Measurements from ENCODE around the gene EHF. TPM values are rescaled to one million over a fixed set of nuclear protein-coding genes. Genes with fewer than 3 reads are reported as not detected.

EHF gene
- total RNA-seq, 1 donor from 2014 or later: not detected

DNA sequence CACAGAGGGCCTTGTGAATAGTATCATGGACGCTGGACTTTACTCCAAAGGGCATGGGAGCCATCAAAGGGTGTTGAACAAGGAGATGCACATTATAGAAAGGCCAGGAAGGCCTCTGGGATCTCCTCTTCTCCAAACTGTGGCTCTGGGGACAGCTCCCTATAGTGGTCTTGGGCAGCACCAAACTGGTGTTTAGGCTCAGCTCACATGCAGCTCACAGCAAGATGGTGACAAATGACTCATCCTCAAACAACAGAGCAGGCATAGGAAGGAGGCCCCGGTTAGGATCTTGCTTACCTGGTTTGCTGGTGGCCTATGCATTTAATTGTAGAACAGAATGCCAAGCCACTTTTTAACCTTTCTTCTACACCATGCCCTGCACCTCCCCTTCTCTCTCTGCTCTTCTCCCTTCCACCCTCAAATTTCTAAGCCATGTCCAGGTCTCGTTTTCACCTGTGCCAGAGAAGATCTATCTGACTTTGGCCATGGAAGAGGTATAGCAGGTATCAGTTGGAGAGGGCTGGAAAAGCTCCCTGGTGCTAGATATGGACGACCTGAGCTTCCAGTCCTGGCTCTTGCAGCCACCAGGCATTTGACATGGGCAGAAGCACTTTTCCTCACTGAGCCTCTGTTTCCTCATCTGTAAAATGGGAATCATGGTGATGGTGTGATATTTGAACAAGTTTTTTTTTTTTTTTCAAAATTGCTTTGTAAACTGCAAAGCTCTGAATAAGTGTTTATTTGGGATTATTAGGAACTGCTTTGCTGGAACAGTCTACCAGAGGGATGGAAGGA is 14.4 kb upstream of the EHF start:
- Mint-ChIP-seq H3K4me1 (no peaks in the 10 kb centered on the region), H3K27ac (no peak overlapping the region), H3K27me3 (peaks cover 13% of the 10 kb centered on the region), H3K36me3 (ENCODE audit: low read depth) (no peaks in the 10 kb centered on the region), H3K4me3 (no peak overlapping the region), H3K9me3 (no peaks in the 10 kb centered on the region)
- DNase-seq: no peak
- intact Hi-C loops (cut with micrococcal nuclease): no loop called here

DNA sequence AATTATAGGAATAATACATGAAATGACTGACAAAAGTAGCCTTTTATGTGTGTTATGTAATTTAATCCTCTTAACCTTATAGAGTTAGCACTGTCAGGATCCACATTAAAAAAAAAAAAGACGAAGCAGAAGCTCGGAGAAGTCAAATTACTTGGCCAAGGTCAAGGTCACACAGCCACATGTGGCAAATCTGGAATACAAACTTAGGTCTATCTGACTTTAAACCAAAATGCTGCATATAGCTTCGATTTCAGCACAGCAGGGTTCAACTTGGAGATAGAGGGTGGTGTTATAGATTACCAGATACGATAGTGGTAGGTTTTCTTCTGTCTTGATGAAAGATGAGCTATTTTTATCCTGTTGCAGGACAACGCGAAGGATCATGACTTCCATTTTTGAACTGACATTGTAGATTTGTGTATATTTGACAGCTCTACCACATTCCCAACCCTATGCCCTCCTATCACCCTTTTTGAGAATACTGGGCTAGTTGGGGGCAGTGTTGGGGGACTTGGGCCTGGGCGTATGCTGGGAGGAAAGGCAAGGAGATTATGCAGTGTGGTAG is 11.6 kb upstream of the EHF start:
- intact Hi-C loops (cut with micrococcal nuclease): no loop called here

GRCh38 chr11:34609850-34610249 is 11.0 kb upstream of the EHF start:
- no peaks in the 10 kb centered on the region for H3K9me3 Mint-ChIP-seq
- no peak overlapping the region for H3K4me3 Mint-ChIP-seq
- H3K36me3 Mint-ChIP-seq (ENCODE audit: low read depth): no peaks in the 10 kb centered on the region
- no peak overlapping the region for H3K27ac Mint-ChIP-seq
- DNase-seq: no peak
- intact Hi-C loops (cut with micrococcal nuclease): no loop called here
- H3K27me3 Mint-ChIP-seq: peaks cover 29% of the 10 kb centered on the region
- H3K4me1 Mint-ChIP-seq: peaks cover 4% of the 10 kb centered on the region

More for the DNA sequence above, 11.6 kb upstream of the EHF start:
- H3K4me3 Mint-ChIP-seq: no peak overlapping the region
- H3K27me3 Mint-ChIP-seq: peaks cover 26% of the 10 kb centered on the region
- H3K27ac Mint-ChIP-seq: no peak overlapping the region
- H3K9me3 Mint-ChIP-seq: no peaks in the 10 kb centered on the region
- peaks cover 4% of the 10 kb centered on the region for H3K4me1 Mint-ChIP-seq
- no peak for DNase-seq
- no peaks in the 10 kb centered on the region for H3K36me3 Mint-ChIP-seq (ENCODE audit: low read depth)

GRCh38 chr11:34610324-34611041 is 10.4 kb upstream of the EHF start:
- Mint-ChIP-seq H3K27me3 (peaks cover 29% of the 10 kb centered on the region), H3K27ac (no peak overlapping the region), H3K9me3 (no peaks in the 10 kb centered on the region), H3K4me3 (no peak overlapping the region), H3K4me1 (peaks cover 4% of the 10 kb centered on the region), H3K36me3 (ENCODE audit: low read depth) (no peaks in the 10 kb centered on the region)
- intact Hi-C loops (cut with micrococcal nuclease): no loop called here
- DNase-seq: no peak

- Mint-ChIP-seq H3K4me3 (no peak overlapping the region), H3K9me3 (no peaks in the 10 kb centered on the region), H3K27ac (no peak overlapping the region), H3K36me3 (ENCODE audit: low read depth) (no peaks in the 10 kb centered on the region), H3K27me3 (peaks cover 27% of the 10 kb centered on the region), H3K4me1 (peaks cover 4% of the 10 kb centered on the region)
- DNase-seq: no peak
- intact Hi-C loops (cut with micrococcal nuclease): no loop called here
Observed at GRCh38 chr11:34613015-34613414, 7.9 kb upstream of the EHF start.

DNA sequence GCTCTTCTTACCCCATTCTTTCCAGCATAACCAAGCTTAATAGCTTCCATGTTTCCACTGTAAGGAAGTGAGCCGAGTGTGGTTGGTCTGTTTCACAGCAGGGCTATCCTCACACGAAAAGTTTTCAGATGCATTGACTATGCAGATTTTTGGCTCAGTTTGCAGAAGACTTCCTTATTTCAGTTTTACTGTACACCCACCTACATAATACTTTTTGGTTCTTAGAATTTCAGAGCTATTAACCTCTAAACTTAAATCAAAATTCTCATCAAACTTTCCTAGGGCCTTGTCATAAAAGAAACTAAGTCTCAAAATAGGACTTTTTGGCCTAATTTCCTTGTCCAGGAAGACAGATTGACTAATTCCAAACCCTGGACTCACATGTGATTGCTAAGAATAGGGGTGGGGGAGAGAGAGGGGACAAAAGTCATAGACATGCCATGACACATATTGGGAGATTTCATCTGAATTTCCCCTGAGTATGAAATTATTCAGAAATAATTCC is 7.3 kb upstream of the EHF start:
- Mint-ChIP-seq H3K4me3 (no peak overlapping the region), H3K27me3 (peaks cover 30% of the 10 kb centered on the region), H3K9me3 (no peaks in the 10 kb centered on the region), H3K36me3 (ENCODE audit: low read depth) (no peaks in the 10 kb centered on the region), H3K27ac (no peak overlapping the region), H3K4me1 (peaks cover 4% of the 10 kb centered on the region)
- intact Hi-C loops (cut with micrococcal nuclease): no loop called here
- no peak for DNase-seq

GRCh38 chr11:34614344-34615104 is 6.4 kb upstream of the EHF start:
- Mint-ChIP-seq H3K27me3 (peaks cover 30% of the 10 kb centered on the region), H3K36me3 (ENCODE audit: low read depth) (no peaks in the 10 kb centered on the region), H3K27ac (no peak overlapping the region), H3K4me1 (peaks cover 4% of the 10 kb centered on the region), H3K4me3 (no peak overlapping the region), H3K9me3 (no peaks in the 10 kb centered on the region)
- intact Hi-C loops (cut with micrococcal nuclease): no loop called here
- DNase-seq: no peak

DNA sequence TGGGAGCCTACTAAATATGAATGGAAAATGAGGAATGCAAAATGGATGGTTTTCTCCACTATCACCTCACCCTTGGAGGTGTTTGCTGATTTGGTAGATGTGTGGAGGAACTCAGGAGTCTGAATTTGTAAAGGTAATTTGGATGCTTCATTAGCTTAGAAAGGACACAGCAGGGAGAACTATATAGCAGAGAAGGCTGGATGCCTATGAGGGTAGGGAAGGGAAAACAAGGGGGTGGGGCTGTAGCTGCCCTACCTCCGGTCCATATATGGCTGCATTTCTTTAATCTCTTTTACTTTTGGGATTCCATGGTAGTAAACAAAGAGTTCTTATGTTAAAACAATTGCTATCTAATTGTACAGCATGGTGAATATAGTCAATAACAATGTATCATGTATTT is 4.8 kb upstream of the EHF start:
- DNase-seq: no peak
- H3K9me3 Mint-ChIP-seq: no peaks in the 10 kb centered on the region
- H3K4me1 Mint-ChIP-seq: peaks cover 4% of the 10 kb centered on the region
- intact Hi-C loops (cut with micrococcal nuclease): no loop called here
- H3K27me3 Mint-ChIP-seq: peaks cover 34% of the 10 kb centered on the region
- H3K27ac Mint-ChIP-seq: no peak overlapping the region
- no peaks in the 10 kb centered on the region for H3K36me3 Mint-ChIP-seq (ENCODE audit: low read depth)
- no peak overlapping the region for H3K4me3 Mint-ChIP-seq

DNA sequence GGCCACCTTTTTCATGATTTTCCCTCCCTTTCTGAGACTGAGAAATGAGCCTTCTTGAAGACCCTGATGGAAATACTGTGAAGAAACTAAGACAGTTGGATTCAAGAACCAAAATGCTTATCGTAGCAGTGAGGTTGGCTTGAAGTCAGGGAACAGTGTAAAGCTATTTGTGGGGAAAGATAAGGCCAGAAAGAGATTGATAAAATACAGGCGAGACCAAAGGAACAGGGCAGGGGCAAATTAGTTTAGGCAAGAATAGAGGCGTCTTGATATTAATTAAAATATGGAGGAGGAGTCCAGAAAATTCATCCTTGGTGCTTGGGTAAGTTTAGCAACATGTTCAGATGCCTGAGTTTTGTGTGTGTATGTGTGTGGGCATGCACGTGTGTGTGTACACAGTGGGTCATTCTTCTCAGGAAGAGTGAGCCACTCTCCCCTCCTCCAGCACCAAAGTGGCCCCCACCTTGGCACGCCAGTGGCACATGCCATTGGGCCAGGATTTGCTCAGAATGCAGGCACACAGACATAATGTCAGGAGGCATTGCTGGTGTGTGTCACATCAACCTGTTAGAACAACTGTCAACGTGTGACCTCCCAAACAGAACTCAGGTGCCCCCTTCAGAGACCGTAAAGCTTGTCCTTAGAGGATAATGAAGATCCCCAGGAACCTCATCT is 3.9 kb upstream of the EHF start:
- Mint-ChIP-seq H3K27ac (no peak overlapping the region), H3K9me3 (no peaks in the 10 kb centered on the region), H3K27me3 (peaks cover 33% of the 10 kb centered on the region), H3K4me3 (no peak overlapping the region), H3K36me3 (ENCODE audit: low read depth) (no peaks in the 10 kb centered on the region), H3K4me1 (peaks cover 4% of the 10 kb centered on the region)
- intact Hi-C loops (cut with micrococcal nuclease): no loop called here
- no peak for DNase-seq

DNA sequence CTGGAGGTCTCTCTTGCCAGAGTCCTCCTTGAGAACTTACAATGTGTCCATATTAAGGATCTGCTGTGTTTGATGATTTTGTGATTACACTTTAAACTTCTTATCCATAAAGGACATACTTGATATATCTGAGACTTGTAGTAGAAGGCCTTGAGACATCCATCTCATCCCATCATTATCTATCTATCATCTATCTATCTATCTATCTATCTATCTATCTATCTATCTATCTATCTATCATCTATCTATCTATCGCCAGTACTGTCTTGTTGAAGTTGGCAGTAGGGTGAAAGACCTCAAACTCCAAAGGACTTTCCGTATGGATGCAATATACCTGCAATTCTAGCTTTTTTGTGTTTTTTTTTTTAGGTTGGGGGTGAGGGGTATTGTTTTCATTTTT is 2.5 kb upstream of the EHF start:
- no peak overlapping the region for H3K27ac Mint-ChIP-seq
- H3K36me3 Mint-ChIP-seq (ENCODE audit: low read depth): no peaks in the 10 kb centered on the region

DNA sequence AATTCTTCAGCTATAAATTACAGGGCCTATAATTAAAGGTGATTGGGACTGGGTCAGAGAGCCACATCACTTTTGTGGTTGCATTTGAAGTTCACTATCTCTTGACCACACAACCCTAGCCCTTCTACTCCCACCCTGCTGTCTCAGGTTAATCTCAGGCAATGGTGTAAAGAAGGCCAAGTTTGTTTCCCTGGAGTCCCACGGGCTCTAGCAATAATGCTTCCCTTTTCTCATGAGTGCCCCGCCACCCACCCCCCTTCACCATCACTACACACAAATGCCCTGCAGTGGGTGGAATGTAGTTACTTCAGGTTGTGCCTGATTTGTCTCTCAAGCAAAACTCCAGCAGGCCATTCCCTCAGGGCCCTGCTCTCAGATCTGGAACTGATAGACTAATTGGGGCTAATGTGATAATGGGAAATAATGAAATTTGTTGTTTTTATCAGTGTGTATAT is 1.8 kb upstream of the EHF start:
- H3K9me3 Mint-ChIP-seq: no peaks in the 10 kb centered on the region
- no peaks in the 10 kb centered on the region for H3K36me3 Mint-ChIP-seq (ENCODE audit: low read depth)
- no peak overlapping the region for H3K27ac Mint-ChIP-seq
- H3K4me3 Mint-ChIP-seq: no peak overlapping the region
- no peak for DNase-seq
- no peaks in the 10 kb centered on the region for H3K4me1 Mint-ChIP-seq
- intact Hi-C loops (cut with micrococcal nuclease): no loop called here
- H3K27me3 Mint-ChIP-seq: peaks cover 23% of the 10 kb centered on the region

More for the DNA sequence above, 2.5 kb upstream of the EHF start:
- peaks cover 27% of the 10 kb centered on the region for H3K27me3 Mint-ChIP-seq
- H3K9me3 Mint-ChIP-seq: no peaks in the 10 kb centered on the region
- no peak overlapping the region for H3K4me3 Mint-ChIP-seq
- DNase-seq: no peak
- intact Hi-C loops (cut with micrococcal nuclease): no loop called here
- H3K4me1 Mint-ChIP-seq: peaks cover 4% of the 10 kb centered on the region

GRCh38 chr11:34620202-34620601 is 691 bp upstream of the EHF start:
- Mint-ChIP-seq H3K27ac (no peak overlapping the region), H3K36me3 (ENCODE audit: low read depth) (no peaks in the 10 kb centered on the region), H3K4me1 (no peaks in the 10 kb centered on the region), H3K4me3 (no peak overlapping the region), H3K27me3 (peaks cover 21% of the 10 kb centered on the region), H3K9me3 (no peaks in the 10 kb centered on the region)
- no peak for DNase-seq
- intact Hi-C loops (cut with micrococcal nuclease): no loop called here

GRCh38 chr11:34621876-34622275 is 983 bp downstream of the EHF start:
- intact Hi-C loops (cut with micrococcal nuclease): no loop called here
- Mint-ChIP-seq H3K4me3 (no peak overlapping the region), H3K36me3 (ENCODE audit: low read depth) (no peaks in the 10 kb centered on the region), H3K27ac (no peak overlapping the region), H3K9me3 (no peaks in the 10 kb centered on the region), H3K27me3 (peaks cover 26% of the 10 kb centered on the region), H3K4me1 (no peaks in the 10 kb centered on the region)
- DNase-seq: no peak

All from activated CD4-positive, alpha-beta T cell treated with anti-CD3 and anti-CD28 coated beads, Interleukin-2, amount 10 ng/mL, durations not matched to agents 24 days and 14 days (primary cell).